ENCODE data around the gene DDI2.

GRCh38 chr1:15609631-15610030 lies 7.6 kb upstream of the DDI2 start:
- TF ChIP-seq CTCF (IDR thresholded peaks at IDR 0.05; ENCODE audit: insufficient read depth, low read depth, low read length) (no peak), EZH2 (IDR thresholded peaks at IDR 0.05; ENCODE audit: insufficient read depth, low read length) (no peak)
